HG03196 (cell line): ENCODE results near the gene ANKRD40.

Experiments used
- ATAC-seq: cut with Tn5 transposase; IDR thresholded peaks from one replicate; pipeline ENCODE4 v1.9.1; 2021; ENCODE audit not compliant: unreplicated experiment

ANKRD40 gene

GRCh38 chr17:50651661-50652060 is 56.1 kb downstream of the ANKRD40 start:
- no peak for ATAC-seq

- ATAC-seq: no peak
These were observed 58.4 kb downstream of the ANKRD40 start for GRCh38 chr17:50649042-50649908.

- ATAC-seq: no peak
These were observed 60.5 kb downstream of the ANKRD40 start for GRCh38 chr17:50647187-50647586.

GRCh38 chr17:50645748-50646682 is 61.7 kb downstream of the ANKRD40 start:
- no peak for ATAC-seq
